ENCODE results near the gene ADAMTSL1.

DNA sequence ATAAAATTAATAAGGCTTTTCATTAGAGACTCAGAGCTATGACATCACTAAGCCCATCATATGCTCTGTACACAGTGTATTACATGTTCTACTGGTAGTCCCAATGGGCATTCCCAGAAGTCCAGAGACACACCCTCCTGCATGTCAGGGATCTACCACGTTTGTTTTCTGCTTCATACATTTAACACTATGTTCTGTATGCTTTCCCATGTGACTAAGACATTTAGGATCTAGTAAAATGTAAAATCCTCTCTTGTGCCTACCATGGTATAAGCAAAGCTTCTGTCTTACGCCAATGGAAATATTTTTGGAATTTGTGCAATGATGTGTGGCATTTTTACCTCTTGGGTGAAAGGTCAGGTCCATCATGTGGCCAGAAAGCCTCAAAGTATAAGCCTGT is 192.4 kb downstream of the ADAMTSL1 start:
- TF ChIP-seq EP300 (IDR thresholded peaks at IDR 0.05) (no peak), POLR2A (IDR thresholded peaks at IDR 0.05) (no peak)
- TF ChIP-seq, protein P1, sequence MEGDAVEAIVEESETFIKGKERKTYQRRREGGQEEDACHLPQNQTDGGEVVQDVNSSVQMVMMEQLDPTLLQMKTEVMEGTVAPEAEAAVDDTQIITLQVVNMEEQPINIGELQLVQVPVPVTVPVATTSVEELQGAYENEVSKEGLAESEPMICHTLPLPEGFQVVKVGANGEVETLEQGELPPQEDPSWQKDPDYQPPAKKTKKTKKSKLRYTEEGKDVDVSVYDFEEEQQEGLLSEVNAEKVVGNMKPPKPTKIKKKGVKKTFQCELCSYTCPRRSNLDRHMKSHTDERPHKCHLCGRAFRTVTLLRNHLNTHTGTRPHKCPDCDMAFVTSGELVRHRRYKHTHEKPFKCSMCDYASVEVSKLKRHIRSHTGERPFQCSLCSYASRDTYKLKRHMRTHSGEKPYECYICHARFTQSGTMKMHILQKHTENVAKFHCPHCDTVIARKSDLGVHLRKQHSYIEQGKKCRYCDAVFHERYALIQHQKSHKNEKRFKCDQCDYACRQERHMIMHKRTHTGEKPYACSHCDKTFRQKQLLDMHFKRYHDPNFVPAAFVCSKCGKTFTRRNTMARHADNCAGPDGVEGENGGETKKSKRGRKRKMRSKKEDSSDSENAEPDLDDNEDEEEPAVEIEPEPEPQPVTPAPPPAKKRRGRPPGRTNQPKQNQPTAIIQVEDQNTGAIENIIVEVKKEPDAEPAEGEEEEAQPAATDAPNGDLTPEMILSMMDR (IDR thresholded peaks at IDR 0.05), result no peak
